ENCODE results near the gene ALAS1.
"Not testable (repeated sequence)": the region's sequence is repeated elsewhere in the genome, so short reads cannot be mapped to it uniquely, and the experiment has no call there.

Gene ALAS1

GRCh38 chr3:52175416-52176179 lies 22.4 kb upstream of the ALAS1 start:
- no peak overlapping the region for H3K4me3 ChIP-seq (ENCODE audit: low read length)
- no peak for DNase-seq (ENCODE audit: low read depth, low spot score)

GRCh38 chr3:52176180-52176752 lies 21.7 kb upstream of the ALAS1 start:
- H3K4me3 ChIP-seq (ENCODE audit: low read length) = no peak overlapping the region
- no peak for DNase-seq (ENCODE audit: low read depth, low spot score)

DNA sequence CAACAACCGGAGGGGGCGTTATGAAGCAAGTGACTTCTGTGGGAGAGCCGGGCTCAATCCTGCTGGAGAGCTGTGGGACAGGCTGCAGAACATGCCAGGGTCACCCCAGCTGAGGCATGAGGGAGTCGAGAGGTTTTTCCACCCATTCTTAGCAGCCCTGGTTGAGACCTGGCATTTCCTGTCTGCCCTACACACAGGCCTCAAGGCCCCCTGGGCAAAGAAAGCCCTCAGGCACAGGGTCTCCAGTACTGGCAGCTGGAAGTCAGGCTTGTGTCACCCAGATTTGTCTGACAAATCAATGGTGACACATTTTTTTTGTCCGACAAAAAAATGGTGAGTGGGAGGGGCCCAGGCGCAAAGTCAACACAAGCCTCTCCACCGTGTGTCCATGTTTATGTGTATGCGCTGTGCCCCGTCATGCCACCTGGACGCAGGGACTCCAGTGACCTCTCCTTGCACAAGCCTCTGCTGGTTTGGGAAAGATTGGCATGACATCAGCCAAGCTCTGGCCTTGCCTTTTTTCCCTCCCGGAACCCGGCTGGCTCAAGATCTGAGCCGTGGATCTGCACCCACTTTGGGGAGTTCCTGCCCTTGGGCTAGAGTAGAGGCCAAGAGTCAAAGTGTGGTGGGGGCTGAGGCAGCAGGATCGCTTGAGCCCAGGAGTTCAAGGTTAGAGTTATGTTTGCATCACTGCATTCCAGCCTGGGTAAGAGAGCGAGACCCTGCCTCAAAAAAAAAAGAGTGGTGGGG lies 20.8 kb upstream of the ALAS1 start:
- no peak for DNase-seq (ENCODE audit: low read depth, low spot score)
- no peak overlapping the region for H3K4me3 ChIP-seq (ENCODE audit: low read length)

DNA sequence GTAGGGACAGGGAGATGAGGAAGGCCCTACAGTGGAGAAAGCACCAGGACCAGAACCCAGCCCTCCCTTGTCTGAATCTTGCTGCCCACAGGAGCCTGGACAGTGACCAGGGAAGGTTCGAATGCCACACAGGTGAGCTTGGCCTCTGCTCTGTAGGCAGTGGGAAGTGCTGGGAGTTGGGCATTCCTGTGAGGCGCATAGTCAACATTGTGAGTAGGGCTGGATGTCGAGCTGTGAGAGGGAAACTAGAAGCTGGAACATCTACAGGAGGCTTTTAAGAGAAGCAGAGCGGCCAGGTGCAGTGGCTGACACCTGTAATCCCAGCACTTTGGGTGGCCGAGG lies 20.3 kb upstream of the ALAS1 start:
- DNase-seq (ENCODE audit: low read depth, low spot score) = no peak
- H3K4me3 ChIP-seq (ENCODE audit: low read length) = no peak overlapping the region

DNA sequence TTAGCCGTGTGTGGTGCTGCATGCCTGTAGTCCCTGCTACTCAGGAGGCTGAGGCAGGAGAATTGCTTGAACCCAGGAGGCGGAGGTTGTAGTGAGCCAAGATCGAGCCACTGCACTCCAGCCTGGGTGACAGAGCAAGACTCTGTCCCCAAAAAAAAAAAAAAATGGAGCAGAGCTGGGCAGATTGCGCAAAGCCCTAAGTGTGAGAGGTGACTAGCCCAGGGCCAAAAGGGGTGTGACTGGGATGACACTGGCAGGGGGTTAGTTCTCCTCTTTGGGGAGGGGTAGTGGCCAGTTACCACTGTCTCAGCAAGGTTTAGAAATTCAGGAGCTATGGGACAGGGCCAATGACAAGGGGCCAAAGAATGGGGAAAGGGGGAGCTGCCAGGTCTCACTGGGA lies 19.8 kb upstream of the ALAS1 start:
- not testable (repeated sequence) for H3K4me3 ChIP-seq (ENCODE audit: low read length); DNase-seq (ENCODE audit: low read depth, low spot score)

- DNase-seq (ENCODE audit: low read depth, low spot score) = no peak
- H3K4me3 ChIP-seq (ENCODE audit: low read length) = no peak overlapping the region
These were observed 19.4 kb upstream of the ALAS1 start for GRCh38 chr3:52178537-52178936.

DNA sequence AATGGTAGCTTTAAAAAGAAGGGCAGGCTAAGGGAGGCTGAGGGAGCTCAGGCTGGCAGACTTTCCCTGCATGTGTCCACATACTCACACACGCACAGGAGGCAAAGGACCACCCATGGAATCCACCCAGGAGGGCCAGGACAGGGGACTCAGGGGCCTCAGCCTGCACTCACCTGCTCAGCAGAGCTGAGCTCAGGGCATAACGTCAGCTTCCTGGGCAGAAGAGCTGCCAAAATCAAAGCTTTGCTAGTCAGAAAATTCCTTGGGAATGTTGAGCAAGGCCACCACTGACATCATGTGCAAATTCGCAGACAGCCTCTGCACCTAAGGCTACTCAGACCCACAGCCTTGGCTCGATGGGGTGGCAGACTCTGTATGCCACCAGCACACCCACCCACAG lies 16.4 kb upstream of the ALAS1 start:
- H3K4me3 ChIP-seq (ENCODE audit: low read length) = no peak overlapping the region
- DNase-seq (ENCODE audit: low read depth, low spot score) = no peak

GRCh38 chr3:52182196-52182595 lies 15.8 kb upstream of the ALAS1 start:
- DNase-seq (ENCODE audit: low read depth, low spot score) = no peak
- H3K4me3 ChIP-seq (ENCODE audit: low read length) = no peak overlapping the region

DNA sequence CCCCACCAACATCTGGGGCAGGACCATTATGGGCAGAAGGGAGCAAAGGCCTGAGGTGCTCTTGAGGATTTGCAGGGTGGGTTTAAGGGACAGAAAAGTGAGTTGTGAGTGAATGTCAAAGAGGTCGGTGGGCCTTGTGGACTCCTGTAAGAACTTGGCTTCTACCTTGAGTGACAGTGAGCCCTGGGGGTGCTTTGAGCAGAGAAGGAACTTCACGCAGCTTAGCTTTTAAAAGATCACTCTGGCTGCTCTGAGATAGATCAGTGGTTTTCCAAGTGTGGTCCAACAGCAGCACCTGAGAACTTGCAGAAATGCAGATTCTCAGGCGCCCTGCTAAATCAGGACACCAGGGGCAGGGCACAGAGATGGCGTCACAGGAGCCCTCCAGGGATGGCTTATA lies 15.3 kb upstream of the ALAS1 start:
- H3K4me3 ChIP-seq (ENCODE audit: low read length) = no peak overlapping the region
- no peak for DNase-seq (ENCODE audit: low read depth, low spot score)

DNA sequence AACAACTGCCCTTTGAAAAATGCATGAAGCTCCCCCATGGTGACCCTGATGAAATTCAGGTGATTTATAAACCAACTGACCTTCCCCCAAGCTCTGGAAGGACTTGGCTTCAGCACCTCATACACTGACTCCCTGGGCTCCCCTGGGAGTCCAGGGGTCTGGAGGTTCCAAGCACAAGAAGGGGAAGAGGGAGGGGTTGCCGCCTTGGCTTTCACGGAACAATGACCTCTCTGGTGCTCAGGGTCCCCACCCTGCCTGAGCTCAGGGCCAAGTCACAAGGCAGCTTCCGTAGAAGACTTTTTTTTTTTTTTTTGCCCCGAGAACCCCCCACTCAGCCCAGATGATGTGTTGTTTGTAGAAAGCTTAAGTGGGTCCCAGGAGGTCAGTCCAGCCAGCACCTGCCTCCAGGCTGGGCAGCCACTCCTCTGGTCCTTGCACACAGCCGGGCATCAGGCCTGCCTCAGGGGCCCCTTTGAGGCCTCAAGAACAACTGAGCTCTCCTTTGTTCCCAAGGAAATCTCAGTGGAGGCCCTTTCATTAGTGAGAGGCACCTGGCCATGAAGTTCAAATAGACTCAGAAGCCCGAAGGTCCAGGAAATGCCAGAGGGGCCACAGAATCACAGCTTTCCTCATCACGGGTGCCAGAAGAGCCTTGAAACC lies 14.0 kb upstream of the ALAS1 start:
- H3K4me3 ChIP-seq (ENCODE audit: low read length) = no peak overlapping the region
- DNase-seq (ENCODE audit: low read depth, low spot score) = no peak

GRCh38 chr3:52184690-52185089 lies 13.3 kb upstream of the ALAS1 start:
- H3K4me3 ChIP-seq (ENCODE audit: low read length) = no peak overlapping the region
- DNase-seq (ENCODE audit: low read depth, low spot score) = no peak

- no peak overlapping the region for H3K4me3 ChIP-seq (ENCODE audit: low read length)
- DNase-seq (ENCODE audit: low read depth, low spot score) = no peak
These were observed 12.6 kb upstream of the ALAS1 start for GRCh38 chr3:52185311-52185710.

- no peak for DNase-seq (ENCODE audit: low read depth, low spot score)
- H3K4me3 ChIP-seq (ENCODE audit: low read length) = no peak overlapping the region
These were observed 12.1 kb upstream of the ALAS1 start for GRCh38 chr3:52185837-52186236.

- no peak overlapping the region for H3K4me3 ChIP-seq (ENCODE audit: low read length)
- DNase-seq (ENCODE audit: low read depth, low spot score) = no peak
These were observed 11.2 kb upstream of the ALAS1 start for GRCh38 chr3:52186729-52187128.

- no peak overlapping the region for H3K4me3 ChIP-seq (ENCODE audit: low read length)
- no peak for DNase-seq (ENCODE audit: low read depth, low spot score)
These were observed 9.4 kb upstream of the ALAS1 start for GRCh38 chr3:52188556-52188955.

GRCh38 chr3:52190294-52191074 lies 7.5 kb upstream of the ALAS1 start:
- no peak overlapping the region for H3K4me3 ChIP-seq (ENCODE audit: low read length)
- no peak for DNase-seq (ENCODE audit: low read depth, low spot score)

- no peak overlapping the region for H3K4me3 ChIP-seq (ENCODE audit: low read length)
- no peak for DNase-seq (ENCODE audit: low read depth, low spot score)
These were observed 6.3 kb upstream of the ALAS1 start for GRCh38 chr3:52191663-52192062.

DNA sequence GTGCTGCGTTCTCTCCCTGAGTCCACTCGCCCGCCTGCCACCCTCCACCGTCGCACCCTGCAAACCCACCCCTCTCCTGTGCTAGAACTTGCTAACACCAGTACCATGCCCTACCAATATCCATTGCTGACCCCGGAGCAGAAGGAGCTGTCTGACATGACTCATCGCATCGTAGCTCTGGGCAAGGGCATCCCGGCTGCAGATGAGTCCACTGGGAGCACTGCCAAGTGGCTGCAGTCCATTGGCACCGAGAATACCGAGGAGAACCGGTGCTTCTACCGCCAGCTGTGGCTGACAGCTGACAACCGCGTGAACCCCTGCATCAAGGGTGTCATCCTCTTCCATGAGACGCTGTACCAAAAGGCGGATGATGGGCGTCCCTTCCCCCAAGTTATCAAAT lies 4.9 kb upstream of the ALAS1 start:
- no peak for DNase-seq (ENCODE audit: low read depth, low spot score)
- H3K4me3 ChIP-seq (ENCODE audit: low read length) = no peak overlapping the region

- no peak for DNase-seq (ENCODE audit: low read depth, low spot score)
- no peak overlapping the region for H3K4me3 ChIP-seq (ENCODE audit: low read length)
These were observed 3.3 kb upstream of the ALAS1 start for GRCh38 chr3:52194485-52195290.
